ENCODE measurements around the gene TFEB.

- TF ChIP-seq ZZZ3 (IDR thresholded peaks at IDR 0.05; ENCODE audit: control insufficient read depth, insufficient read length, low read depth) (no peak), EP300 (IDR thresholded peaks at IDR 0.05; ENCODE audit: borderline replicate concordance in 1 of 2, control insufficient read depth in 1 of 2, low read depth in 2 of 2, low read length in 2 of 2) (peak; percentile 14 to 16; a peak in 1 of 4 replicates), RAD21 (IDR thresholded peaks at IDR 0.05; ENCODE audit: insufficient read depth, low read depth, low read length) (no peak), CTCF (IDR thresholded peaks at IDR 0.05 in 2 of 3, conservative IDR thresholded peaks at IDR 0.05 in 1 of 3; ENCODE audit: control insufficient read depth in 2 of 3, extremely low read depth in 1 of 3, insufficient read depth in 1 of 3, low read depth in 3 of 3, low read length in 3 of 3) (0 out of 6 replicates have a peak, but pooled peaks of 1 of the 3 experiments have one; percentile 1), SIN3A (IDR thresholded peaks at IDR 0.05; ENCODE audit: low read depth, low read length) (no peak), PAX8 (IDR thresholded peaks at IDR 0.05) (no peak), POLR2A (IDR thresholded peaks at IDR 0.05; ENCODE audit: low read depth, low read length) (peak; percentile 65), SP1 (IDR thresholded peaks at IDR 0.05; ENCODE audit: low read depth, low read length) (no peak), FOXM1 (IDR thresholded peaks at IDR 0.05; ENCODE audit: low read depth, low read length) (no peak), ZNF274 (IDR thresholded peaks at IDR 0.05; ENCODE audit: insufficient read depth, insufficient read length) (no peak), BACH1 (IDR thresholded peaks at IDR 0.05; ENCODE audit: borderline replicate concordance) (no peak), SPI1 (IDR thresholded peaks at IDR 0.05; ENCODE audit: borderline replicate concordance, insufficient read depth, low read depth, low read length) (no peak)
These were observed 21.6 kb downstream of the TFEB start for GRCh38 chr6:41713650-41714291.

All from GM12878 (cell line).